Astrocyte of the cerebellum (primary cell): Measurements from ENCODE around the gene FOXP4.
A peak's percentile ranks its signal among the peaks of the same experiment; 100 is the strongest.

Experiments used
- DNase-seq: peaks from one replicate; pipeline ENCODE4 v3.0.0-alpha.2; 2011; ENCODE audit warnings: low read depth
- H3K4me3 ChIP-seq: 2 replicates; pipeline ENCODE4 v1.5.1; 2011; ENCODE audit warnings: mild to moderate bottlenecking, low read depth, low read length, moderate library complexity
- CTCF ChIP-seq: IDR thresholded peaks from 2 replicates; pipeline ENCODE4 v1.5.1; 2012; ENCODE audit warnings: low read length, low read depth, moderate library complexity, mild to moderate bottlenecking; ENCODE audit errors: missing control alignments
- in situ Hi-C: cut with HindIII; loops from 2 replicates; pipeline ENCODE4 v1.10.0; 2017; ENCODE audit warnings: low sequenced_read_pairs

Gene FOXP4

GRCh38 chr6:41546866-41547798 lies 951 bp downstream of the FOXP4 start:
- in situ Hi-C loops, result no loop called here
- no peak for DNase-seq
- no peak for TF ChIP-seq CTCF
- peak overlapping the region; percentile 88 for H3K4me3 ChIP-seq

GRCh38 chr6:41547799-41548097 lies 1.6 kb downstream of the FOXP4 start:
- DNase-seq, result no peak
- H3K4me3 ChIP-seq, result peak overlapping the region; percentile 88
- no peak for TF ChIP-seq CTCF
- in situ Hi-C loops, result no loop called here

GRCh38 chr6:41548098-41548840 lies 2.1 kb downstream of the FOXP4 start:
- TF ChIP-seq CTCF, result no peak
- DNase-seq, result no peak
- in situ Hi-C loops, result no loop called here
- peak overlapping the region; percentile 88 for H3K4me3 ChIP-seq

GRCh38 chr6:41548841-41549642 lies 2.9 kb downstream of the FOXP4 start:
- no peak for TF ChIP-seq CTCF
- H3K4me3 ChIP-seq, result peak overlapping the region; percentile 88
- in situ Hi-C loops, result no loop called here
- no peak for DNase-seq

- no peak for DNase-seq
- in situ Hi-C loops, result no loop called here
- H3K4me3 ChIP-seq, result no peak overlapping the region
- TF ChIP-seq CTCF, result no peak
These were observed 3.5 kb downstream of the FOXP4 start for GRCh38 chr6:41549673-41550072.

GRCh38 chr6:41551086-41551700 lies 5.0 kb downstream of the FOXP4 start:
- TF ChIP-seq CTCF, result no peak
- no peak overlapping the region for H3K4me3 ChIP-seq
- DNase-seq, result no peak
- in situ Hi-C loops, result no loop called here
